ENCODE measurements around the gene NTSR1.

DNA sequence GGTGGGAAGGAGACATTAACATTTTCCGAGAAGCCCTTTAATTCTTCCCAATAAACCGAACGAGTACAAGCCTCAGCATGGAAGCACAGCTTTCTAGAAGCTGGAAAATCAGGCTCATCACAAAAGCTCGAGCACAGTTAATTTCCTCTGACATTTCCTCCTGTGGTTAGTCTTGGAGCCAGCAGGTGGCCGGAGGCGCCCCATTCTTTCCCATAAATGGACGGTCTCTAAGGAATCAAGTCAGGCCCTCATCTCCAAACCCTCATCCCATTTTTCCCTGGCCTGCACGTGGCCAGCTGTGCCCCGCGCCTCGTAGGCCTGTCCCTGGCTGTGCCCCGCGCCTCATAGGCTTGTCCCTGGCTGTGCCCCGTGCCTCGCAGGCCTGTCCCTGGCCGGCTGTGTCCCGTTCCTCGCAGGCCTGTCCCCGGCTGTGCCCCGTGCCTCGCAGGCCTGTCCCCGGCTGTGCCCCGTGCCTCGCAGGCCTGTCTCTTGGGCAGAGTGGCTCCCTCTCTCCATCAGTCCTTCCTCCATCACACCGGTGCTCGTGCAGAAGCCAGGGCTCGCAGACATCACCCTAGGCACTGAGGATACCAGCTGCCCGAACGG, 19.7 kb upstream of the NTSR1 start:
- TF ChIP-seq, protein P1, sequence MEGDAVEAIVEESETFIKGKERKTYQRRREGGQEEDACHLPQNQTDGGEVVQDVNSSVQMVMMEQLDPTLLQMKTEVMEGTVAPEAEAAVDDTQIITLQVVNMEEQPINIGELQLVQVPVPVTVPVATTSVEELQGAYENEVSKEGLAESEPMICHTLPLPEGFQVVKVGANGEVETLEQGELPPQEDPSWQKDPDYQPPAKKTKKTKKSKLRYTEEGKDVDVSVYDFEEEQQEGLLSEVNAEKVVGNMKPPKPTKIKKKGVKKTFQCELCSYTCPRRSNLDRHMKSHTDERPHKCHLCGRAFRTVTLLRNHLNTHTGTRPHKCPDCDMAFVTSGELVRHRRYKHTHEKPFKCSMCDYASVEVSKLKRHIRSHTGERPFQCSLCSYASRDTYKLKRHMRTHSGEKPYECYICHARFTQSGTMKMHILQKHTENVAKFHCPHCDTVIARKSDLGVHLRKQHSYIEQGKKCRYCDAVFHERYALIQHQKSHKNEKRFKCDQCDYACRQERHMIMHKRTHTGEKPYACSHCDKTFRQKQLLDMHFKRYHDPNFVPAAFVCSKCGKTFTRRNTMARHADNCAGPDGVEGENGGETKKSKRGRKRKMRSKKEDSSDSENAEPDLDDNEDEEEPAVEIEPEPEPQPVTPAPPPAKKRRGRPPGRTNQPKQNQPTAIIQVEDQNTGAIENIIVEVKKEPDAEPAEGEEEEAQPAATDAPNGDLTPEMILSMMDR (IDR thresholded peaks at IDR 0.05), result no peak
- TF ChIP-seq EZH2 (IDR thresholded peaks at IDR 0.05; ENCODE audit: borderline replicate concordance, insufficient read depth, low read depth, low read length, poor library complexity, severe bottlenecking), result no peak

Measured in B cell (primary cell).